ENCODE results near the gene ETS1.

ETS1 gene

GRCh38 chr11:128455766-128456165 lies 131.6 kb downstream of the ETS1 start:
- peaks cover 0 to 18% of the 10 kb centered on the region in 2 experiments; a peak in 1 of 3 replicates for H3K36me3 ChIP-seq (ENCODE audit: control insufficient read depth in 2 of 2, insufficient read depth in 1 of 2, low read length in 2 of 2)
- POLR2A ChIA-PET: no interaction called here
- no peak overlapping the region for H3K4me3 ChIP-seq (ENCODE audit: low read depth, low read length)
- H3K4me1 ChIP-seq (ENCODE audit: control insufficient read depth, insufficient read depth, low read length): no peaks in the 10 kb centered on the region
- no peaks in the 10 kb centered on the region for H3K9me3 ChIP-seq (ENCODE audit: control insufficient read depth, insufficient read depth, low read depth, low read length)
- TF ChIP-seq KLF17 (tag by site-specific recombination; IDR thresholded peaks at IDR 0.05): no peak
- CTCF ChIA-PET: no interaction called here
- no peak overlapping the region for H3K27ac ChIP-seq (ENCODE audit: extremely low read depth, low read depth, low read length)

DNA sequence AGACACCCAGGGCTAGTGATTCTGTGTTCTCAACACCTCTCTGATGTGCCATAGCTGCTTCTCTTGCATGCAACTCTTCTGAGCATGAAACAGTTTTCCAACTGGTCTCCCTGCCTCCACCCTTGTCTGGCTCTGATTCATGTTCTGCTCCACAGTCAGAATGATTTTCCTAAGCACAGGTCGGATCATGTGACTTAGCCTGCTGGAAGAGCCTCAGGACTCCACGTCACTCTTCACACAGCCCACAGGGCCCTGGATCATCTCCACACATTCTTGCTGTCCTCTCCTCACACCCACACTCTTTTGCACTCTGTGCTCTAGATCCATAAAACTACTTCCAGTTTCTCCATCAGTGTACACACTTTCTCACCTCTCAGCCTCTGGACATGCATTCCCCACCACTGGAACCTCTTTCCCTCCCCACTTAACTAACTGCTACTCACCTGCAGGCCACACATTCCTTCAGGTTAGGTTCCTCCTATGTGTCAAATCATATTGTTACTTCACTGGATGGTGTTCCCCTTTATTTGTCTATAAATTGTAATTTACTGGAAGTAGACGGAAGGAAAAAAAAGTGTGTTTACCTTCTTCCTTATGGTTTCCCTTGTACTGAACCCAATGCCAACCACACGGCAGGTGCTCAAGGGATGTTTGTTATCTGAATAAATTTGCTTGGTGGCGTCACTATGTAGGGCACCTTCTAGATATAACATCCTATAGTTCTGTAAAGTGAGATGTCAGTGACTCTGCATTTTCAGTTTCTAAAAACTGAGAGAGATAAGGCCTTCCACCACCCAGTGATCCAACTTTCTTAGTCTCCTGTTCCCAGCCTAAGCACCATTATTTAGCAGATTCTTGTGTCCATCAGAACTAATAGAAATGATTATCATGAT lies 133.7 kb downstream of the ETS1 start:
- no peak for TF ChIP-seq PRDM1 (tag by site-specific recombination; IDR thresholded peaks at IDR 0.05)
- TF ChIP-seq, protein P1, sequence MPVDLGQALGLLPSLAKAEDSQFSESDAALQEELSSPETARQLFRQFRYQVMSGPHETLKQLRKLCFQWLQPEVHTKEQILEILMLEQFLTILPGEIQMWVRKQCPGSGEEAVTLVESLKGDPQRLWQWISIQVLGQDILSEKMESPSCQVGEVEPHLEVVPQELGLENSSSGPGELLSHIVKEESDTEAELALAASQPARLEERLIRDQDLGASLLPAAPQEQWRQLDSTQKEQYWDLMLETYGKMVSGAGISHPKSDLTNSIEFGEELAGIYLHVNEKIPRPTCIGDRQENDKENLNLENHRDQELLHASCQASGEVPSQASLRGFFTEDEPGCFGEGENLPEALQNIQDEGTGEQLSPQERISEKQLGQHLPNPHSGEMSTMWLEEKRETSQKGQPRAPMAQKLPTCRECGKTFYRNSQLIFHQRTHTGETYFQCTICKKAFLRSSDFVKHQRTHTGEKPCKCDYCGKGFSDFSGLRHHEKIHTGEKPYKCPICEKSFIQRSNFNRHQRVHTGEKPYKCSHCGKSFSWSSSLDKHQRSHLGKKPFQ (tag by site-specific recombination; IDR thresholded peaks at IDR 0.05): no peak
- no peak for TF ChIP-seq RBAK (tag by site-specific recombination; IDR thresholded peaks at IDR 0.05)
- TF ChIP-seq YY2 (tag by site-specific recombination; IDR thresholded peaks at IDR 0.05): no peak
- TF ChIP-seq ZNF211 (tag by site-specific recombination; IDR thresholded peaks at IDR 0.05; ENCODE audit: low read depth): no peak
- 0 out of 2 replicates have a peak, but pooled peaks have one; percentile 30 for TF ChIP-seq EGR2 (tag by site-specific recombination; IDR thresholded peaks at IDR 0.05; ENCODE audit: low read depth)
- TF ChIP-seq ZNF549 (tag by site-specific recombination; IDR thresholded peaks at IDR 0.05): no peak
- TF ChIP-seq REPIN1 (tag by site-specific recombination; IDR thresholded peaks at IDR 0.05; ENCODE audit: low read depth): no peak
- no peak for TF ChIP-seq HOXC10 (CRISPR knock-in tag; IDR thresholded peaks at IDR 0.05)
- TF ChIP-seq ZFHX2 (tag by site-specific recombination; conservative IDR thresholded peaks at IDR 0.05): peak; percentile 49
- TF ChIP-seq, protein P2, sequence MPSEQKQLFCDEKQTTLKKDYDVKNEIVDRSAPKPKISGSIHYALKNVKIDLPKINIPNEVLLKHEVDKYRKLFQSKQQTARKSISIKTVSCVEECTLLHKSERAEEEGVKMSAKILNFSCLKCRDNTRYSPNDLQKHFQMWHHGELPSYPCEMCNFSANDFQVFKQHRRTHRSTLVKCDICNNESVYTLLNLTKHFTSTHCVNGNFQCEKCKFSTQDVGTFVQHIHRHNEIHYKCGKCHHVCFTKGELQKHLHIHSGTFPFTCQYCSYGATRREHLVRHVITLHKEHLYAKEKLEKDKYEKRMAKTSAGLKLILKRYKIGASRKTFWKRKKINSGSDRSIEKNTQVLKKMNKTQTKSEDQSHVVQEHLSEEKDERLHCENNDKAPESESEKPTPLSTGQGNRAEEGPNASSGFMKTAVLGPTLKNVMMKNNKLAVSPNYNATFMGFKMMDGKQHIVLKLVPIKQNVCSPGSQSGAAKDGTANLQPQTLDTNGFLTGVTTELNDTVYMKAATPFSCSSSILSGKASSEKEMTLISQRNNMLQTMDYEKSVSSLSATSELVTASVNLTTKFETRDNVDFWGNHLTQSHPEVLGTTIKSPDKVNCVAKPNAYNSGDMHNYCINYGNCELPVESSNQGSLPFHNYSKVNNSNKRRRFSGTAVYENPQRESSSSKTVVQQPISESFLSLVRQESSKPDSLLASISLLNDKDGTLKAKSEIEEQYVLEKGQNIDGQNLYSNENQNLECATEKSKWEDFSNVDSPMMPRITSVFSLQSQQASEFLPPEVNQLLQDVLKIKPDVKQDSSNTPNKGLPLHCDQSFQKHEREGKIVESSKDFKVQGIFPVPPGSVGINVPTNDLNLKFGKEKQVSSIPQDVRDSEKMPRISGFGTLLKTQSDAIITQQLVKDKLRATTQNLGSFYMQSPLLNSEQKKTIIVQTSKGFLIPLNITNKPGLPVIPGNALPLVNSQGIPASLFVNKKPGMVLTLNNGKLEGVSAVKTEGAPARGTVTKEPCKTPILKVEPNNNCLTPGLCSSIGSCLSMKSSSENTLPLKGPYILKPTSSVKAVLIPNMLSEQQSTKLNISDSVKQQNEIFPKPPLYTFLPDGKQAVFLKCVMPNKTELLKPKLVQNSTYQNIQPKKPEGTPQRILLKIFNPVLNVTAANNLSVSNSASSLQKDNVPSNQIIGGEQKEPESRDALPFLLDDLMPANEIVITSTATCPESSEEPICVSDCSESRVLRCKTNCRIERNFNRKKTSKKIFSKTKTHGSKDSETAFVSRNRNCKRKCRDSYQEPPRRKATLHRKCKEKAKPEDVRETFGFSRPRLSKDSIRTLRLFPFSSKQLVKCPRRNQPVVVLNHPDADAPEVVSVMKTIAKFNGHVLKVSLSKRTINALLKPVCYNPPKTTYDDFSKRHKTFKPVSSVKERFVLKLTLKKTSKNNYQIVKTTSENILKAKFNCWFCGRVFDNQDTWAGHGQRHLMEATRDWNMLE (tag by site-specific recombination; conservative IDR thresholded peaks at IDR 0.05; ENCODE audit: low read depth): no peak
- TF ChIP-seq ZXDB (tag by site-specific recombination; IDR thresholded peaks at IDR 0.05): no peak
- 0 out of 2 replicates have a peak, but pooled peaks have one; percentile 51 for TF ChIP-seq ZBTB20 (tag by site-specific recombination; IDR thresholded peaks at IDR 0.05)
- TF ChIP-seq ZNF785 (tag by site-specific recombination; IDR thresholded peaks at IDR 0.05): no peak
- no peak for TF ChIP-seq KLF16 (tag by site-specific recombination; IDR thresholded peaks at IDR 0.05)
- no peak for TF ChIP-seq ZNF10 (tag by site-specific recombination; IDR thresholded peaks at IDR 0.05)
- TF ChIP-seq ZNF792 (tag by site-specific recombination; IDR thresholded peaks at IDR 0.05): no peak
- no peak for TF ChIP-seq ZNF488 (tag by site-specific recombination; IDR thresholded peaks at IDR 0.05)
- no peak for TF ChIP-seq SCRT2 (tag by site-specific recombination; IDR thresholded peaks at IDR 0.05)
- TF ChIP-seq, protein P3, sequence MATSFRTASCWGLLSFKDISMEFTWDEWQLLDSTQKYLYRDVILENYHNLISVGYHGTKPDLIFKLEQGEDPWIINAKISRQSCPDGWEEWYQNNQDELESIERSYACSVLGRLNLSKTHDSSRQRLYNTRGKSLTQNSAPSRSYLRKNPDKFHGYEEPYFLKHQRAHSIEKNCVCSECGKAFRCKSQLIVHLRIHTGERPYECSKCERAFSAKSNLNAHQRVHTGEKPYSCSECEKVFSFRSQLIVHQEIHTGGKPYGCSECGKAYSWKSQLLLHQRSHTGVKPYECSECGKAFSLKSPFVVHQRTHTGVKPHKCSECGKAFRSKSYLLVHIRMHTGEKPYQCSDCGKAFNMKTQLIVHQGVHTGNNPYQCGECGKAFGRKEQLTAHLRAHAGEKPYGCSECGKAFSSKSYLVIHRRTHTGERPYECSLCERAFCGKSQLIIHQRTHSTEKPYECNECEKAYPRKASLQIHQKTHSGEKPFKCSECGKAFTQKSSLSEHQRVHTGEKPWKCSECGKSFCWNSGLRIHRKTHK (tag by site-specific recombination; IDR thresholded peaks at IDR 0.05): no peak
- no peak for TF ChIP-seq ZNF341 (tag by site-specific recombination; IDR thresholded peaks at IDR 0.05; ENCODE audit: low read depth)
- no peak for TF ChIP-seq ZNF610 (tag by site-specific recombination; IDR thresholded peaks at IDR 0.05; ENCODE audit: borderline replicate concordance)
- H3K4me1 ChIP-seq (ENCODE audit: control insufficient read depth, insufficient read depth, low read length): no peaks in the 10 kb centered on the region
- no peak overlapping the region for H3K4me3 ChIP-seq (ENCODE audit: low read depth, low read length)
- H3K27ac ChIP-seq (ENCODE audit: extremely low read depth, low read depth, low read length): no peak overlapping the region
- H3K9me3 ChIP-seq (ENCODE audit: control insufficient read depth, insufficient read depth, low read depth, low read length): no peaks in the 10 kb centered on the region
- ChIA-PET POLR2A (no interaction called here), CTCF (no interaction called here)
- peaks cover 0 to 18% of the 10 kb centered on the region in 2 experiments; a peak in 1 of 3 replicates for H3K36me3 ChIP-seq (ENCODE audit: control insufficient read depth in 2 of 2, insufficient read depth in 1 of 2, low read length in 2 of 2)

Measured in HEK293 (cell line).